GM19023 (cell line): ENCODE measurements around the gene BLOC1S2.
A peak's percentile ranks its signal among the peaks of the same experiment; 100 is the strongest.
"Not testable (repeated sequence)": the region's sequence is repeated elsewhere in the genome, so short reads cannot be mapped to it uniquely, and the experiment has no call there.

Experiments
- ATAC-seq: cut with Tn5 transposase; IDR thresholded peaks from one replicate; pipeline ENCODE4 v1.9.1; 2021; ENCODE audit warnings: mild to moderate bottlenecking, moderate library complexity; ENCODE audit not compliant: unreplicated experiment

BLOC1S2 gene

DNA sequence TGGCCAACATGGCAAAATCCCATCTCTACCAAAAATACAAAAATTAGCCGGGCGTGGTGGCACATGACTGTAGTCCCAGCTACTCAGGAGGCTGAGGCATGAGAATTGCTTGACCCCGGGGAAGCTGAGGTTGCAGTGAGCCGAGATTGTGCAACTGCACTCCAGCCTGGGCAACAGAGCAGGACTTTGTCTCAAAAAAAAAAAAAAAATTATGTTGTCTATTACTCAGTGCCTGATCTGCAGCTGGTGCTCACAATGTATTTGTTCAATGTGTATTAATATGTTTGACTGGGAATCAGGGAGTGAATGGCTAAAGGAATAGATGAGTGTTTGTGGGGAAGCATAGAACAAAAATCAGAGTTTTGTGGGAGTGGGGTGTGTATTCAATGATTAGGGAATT is 5.8 kb upstream of the BLOC1S2 start:
- not testable (repeated sequence) for ATAC-seq

DNA sequence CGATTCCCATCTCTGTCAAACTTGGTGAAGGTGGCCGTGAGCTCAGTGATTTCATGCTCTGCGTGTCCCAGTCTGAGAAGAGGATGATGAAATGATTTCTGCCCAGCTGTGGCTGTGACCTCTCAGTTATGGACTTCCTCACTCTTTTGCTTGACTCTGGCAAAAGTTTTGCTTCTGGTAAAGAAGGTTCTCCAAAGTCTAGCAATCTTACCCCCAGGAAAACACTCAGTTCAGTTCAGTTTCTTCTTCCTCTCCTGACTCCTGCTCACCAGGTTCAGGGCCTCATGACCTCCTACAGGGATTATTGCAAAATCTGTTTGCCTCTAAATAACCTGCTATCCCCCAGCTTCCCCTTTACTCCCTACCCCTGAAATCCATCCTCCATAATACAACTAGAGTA is 4.9 kb upstream of the BLOC1S2 start:
- ATAC-seq: no peak

- no peak for ATAC-seq
Observed at GRCh38 chr10:100289641-100290040, 3.2 kb upstream of the BLOC1S2 start.

DNA sequence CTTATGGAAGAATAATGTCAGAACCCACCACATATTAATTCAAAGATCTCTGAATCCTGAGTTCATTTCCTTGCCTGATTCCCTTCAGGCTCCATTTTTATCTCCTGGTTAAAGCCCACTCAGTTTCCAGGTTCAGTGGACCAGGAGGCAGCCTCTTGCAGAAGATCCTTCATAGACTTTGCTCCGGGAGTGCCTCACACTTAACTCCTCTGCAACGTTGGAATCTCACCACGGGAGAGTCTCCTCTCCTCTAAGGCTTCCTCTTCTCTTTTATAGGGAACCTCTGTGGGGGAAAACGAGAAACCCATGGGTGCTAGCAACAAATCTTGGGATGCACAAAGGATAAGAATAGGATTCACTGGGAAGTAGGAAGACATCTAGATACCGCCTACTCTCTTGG is 1.7 kb upstream of the BLOC1S2 start:
- no peak for ATAC-seq

DNA sequence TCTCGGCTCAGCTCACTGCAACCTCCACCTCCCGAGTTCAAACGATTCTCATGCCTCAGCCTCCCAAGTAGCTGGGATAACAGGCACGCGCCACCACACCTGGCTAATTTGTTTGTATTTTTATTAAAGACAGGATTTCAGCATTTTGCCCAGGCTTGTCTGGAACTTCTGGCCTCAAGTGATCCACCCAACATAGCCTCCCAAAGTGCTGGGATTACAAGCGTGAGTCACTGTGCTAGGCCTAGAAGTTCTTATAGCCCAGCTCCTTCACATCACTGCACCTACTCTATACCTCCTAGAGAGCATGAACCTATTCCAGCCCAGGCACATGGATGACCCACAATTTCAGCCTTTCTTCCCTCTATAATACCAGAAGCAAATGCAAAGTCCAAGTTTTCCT is 1.3 kb upstream of the BLOC1S2 start:
- no peak for ATAC-seq

DNA sequence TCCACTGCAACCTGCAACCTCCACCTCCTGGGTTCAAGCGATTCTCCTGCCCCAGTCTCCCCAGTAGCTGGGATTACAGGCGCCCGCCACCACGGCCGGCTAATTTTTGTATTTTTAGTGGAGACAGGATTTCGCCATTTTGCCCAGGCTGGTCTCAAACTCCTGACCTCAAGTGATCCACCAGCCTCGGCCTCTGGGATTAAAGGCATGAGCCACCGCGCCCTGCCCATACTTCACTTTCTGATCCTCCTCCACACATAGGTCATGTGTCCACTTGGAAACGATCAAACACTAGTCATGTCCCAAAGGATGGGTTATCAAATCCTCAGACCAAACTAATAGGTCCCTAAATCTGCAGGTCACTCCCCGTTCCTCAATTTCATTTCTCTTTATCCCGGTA is 1.2 kb downstream of the BLOC1S2 start:
- ATAC-seq: not testable (repeated sequence)

- ATAC-seq: no peak
Observed at GRCh38 chr10:100282907-100283306, 3.6 kb downstream of the BLOC1S2 start.

GRCh38 chr10:100276971-100277370 is 9.5 kb downstream of the BLOC1S2 start:
- not testable (repeated sequence) for ATAC-seq

GRCh38 chr10:100267239-100268104 is 19.0 kb downstream of the BLOC1S2 start, which contains the start of gene CWF19L1:
CWF19L1 (minus strand) TSS chr10:100267638; CDS start chr10:100267593, 45 bp downstream.
- peak; percentile 70 for ATAC-seq

DNA sequence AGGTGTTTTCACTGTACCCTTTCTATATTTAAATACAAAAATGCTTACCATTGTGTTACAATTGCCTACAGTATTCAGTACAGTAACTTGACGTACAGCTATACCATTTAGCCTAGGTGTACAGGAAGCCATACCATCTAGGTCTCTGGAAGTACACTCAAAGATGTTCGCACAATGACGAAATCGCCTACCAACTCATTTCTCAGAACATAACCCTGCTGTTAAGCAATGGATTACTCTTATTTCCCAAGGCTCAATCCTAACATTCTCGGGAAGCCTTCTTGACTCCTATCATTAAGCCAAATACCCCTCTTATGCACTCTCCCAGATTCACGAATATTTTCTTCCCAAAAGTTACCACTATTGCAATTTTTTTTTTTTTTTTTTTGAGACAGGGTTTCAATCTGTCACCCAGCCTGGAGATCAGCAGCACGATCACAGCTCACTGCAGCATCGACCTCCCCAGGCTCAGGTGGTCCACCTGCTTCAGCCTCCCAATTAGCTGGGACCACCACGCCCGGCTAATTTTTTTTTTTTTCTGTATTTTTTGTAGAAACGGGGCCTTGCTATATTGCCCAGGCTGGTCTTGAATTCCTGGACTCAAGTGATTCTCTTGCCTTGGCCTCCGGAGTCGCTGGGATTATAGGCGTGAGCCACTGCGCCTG is 20.5 kb downstream of the BLOC1S2 start:
- no peak for ATAC-seq

GRCh38 chr10:100254191-100254590 is 32.3 kb downstream of the BLOC1S2 start:
- no peak for ATAC-seq

- ATAC-seq: no peak
Observed at GRCh38 chr10:100253041-100253440, 33.4 kb downstream of the BLOC1S2 start.

DNA sequence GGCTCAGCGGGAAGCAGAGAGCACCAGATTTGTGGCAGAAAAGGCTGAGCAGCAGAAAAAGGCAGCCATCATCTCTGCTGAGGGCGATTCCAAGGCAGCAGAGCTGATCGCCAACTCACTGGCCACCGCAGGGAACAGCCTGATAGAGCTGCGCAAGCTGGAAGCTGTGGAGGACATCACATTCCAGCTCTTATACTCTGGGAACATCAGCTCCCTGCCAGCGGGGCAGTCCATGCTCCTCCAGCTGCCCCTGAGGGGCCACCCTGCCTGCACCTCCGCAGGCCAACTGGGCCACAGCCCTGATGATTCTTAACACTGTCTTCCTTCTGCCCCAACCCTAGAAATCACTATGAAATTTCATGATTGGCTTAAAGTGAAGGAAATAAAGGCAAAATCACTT is 37.7 kb downstream of the BLOC1S2 start:
- no peak for ATAC-seq

DNA sequence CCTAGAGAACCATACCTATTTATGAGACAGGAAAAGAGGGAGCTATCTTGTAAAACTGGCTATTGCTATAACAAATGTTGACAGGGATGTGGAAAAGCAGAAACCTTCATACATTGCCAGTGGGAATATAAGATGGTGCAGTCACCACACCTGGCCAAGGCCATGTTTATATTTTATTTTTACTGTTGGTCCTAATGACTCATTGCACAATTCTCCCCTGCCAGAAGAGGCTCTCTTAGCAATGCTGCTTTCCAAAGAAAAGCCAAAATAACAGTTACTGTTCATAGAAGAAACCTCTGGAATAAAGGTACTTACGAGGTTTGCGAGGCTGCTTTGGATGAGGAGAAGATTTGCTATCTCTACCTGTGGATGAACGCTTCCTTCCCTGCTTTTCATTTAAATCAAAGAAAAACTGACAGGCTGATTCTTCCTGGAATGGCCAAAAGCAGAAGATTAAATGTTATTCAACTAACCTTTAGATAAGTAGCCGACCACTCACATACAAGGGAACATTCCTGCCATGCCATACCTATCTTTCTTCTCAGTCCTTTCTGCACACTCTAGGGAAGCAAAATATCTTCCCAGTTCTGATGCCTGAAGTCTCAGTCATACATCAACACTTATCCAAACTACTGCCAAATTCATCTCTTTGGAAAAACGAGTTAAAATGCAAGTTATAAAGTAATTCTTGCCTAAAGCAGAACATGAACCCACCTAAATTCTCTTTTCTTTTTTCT is 40.8 kb downstream of the BLOC1S2 start:
- no peak for ATAC-seq

DNA sequence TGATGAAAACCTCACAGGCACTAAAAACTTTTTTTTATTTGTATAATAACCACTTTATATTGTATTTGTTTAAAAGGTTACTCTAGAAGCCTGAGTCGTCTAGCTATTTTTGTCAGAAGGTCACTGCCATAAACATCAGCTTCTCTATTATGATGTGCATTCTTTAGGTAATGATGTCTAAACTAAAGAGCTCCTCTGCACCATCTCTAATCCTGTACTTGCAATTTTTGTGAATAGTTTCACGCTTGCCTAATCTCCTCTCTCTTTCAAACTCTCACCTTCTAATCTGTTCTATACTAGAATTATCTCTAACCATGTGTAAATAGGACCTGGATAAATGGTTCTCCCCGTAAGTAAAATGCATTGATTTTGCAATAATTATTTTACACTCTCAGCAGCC is 46.6 kb downstream of the BLOC1S2 start:
- ATAC-seq: no peak

DNA sequence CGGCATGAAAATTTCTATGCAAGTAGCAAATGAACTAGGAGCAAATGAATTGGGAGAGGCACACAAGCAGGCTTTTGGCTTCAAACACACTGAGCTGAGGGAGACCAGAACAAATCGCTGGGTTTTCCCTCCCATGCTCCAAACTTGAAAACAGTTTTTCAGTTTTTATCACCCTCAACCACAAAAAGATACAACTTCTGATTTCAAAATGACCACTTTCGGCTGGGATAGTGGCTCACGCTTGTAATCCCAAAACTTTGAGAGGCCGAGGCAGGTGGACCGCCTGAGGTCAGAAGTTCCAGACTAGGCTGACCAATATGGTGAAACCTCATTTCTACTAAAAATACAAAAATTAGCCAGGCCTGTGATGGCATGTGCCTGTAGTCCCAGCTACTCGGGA is 48.1 kb downstream of the BLOC1S2 start:
- ATAC-seq: no peak

DNA sequence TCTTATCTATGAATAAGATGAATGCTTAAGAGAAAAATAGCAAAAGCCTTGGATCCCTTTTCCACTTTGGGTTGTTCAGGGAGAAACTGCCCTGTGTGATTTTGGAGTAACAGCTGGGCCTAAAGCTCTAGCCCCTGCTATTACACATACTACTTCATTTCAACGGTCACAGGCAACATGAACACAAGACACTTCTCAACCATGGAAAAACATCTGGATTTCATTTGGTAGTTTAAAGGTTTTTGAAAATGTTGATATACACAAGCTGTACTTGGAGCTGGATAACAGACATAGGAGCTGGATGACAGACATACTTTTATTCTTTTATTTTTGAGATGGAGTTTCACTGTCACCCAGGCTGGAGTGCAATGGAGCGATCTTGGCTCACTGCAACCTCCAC is 54.4 kb downstream of the BLOC1S2 start:
- ATAC-seq: no peak

DNA sequence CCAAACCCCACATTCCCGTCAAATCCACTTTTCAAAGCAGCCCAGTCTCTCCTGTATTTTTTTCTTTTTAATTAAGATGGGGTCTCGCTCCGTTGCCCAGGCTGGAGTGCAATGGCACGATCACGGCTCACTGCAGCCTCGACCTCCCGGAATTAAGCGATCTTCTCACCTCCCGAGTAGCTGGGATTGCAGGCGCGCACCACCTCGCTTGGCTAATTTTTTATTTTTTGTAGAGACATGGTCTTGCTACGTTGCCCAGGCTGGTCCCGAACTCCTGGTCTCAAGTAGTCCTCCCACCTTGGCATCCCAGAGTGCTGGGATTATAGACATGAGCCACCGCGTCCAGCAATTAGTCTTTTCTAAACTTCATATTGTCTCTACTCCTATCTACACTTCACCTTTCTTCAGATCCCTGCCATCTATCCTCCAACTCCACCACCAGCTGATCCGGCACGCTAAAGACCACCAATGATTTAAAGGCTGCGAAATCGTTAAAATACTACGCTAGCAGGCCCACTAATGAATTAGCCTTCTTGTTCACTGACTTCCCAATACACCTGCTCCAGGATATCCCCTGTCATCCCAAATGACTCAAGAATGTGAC is 56.6 kb downstream of the BLOC1S2 start:
- no peak for ATAC-seq

DNA sequence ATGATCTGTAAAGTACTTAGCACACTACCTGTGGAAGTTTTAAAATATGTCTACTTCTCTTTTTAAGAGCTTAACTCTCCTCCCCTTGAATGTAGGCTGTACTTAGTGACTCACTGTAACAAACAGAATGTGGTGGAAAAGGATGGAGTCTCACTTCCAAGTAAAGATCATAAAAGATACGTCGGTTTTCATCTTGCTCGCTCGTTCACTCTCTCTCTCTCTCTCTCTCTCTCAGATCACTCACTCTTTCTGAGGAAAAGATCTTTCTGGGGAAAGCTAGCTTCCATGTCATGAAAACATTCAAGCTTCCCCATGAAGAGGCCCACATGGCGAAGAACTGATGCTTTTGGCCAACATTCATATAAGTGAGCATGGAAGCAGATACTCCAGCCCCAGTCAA is 62.6 kb downstream of the BLOC1S2 start:
- ATAC-seq: no peak
